HG03103 (cell line): Measurements from ENCODE around the gene P2RY8.
A peak's percentile ranks its signal among the peaks of the same experiment; 100 is the strongest.
"Not testable (repeated sequence)": the region's sequence is repeated elsewhere in the genome, so short reads cannot be mapped to it uniquely, and the experiment has no call there.

Source experiments
- ATAC-seq: cut with Tn5 transposase; IDR thresholded peaks from one replicate; pipeline ENCODE4 v1.9.1; 2021; ENCODE audit warnings: low read depth; ENCODE audit not compliant: unreplicated experiment

Gene P2RY8, protein sequence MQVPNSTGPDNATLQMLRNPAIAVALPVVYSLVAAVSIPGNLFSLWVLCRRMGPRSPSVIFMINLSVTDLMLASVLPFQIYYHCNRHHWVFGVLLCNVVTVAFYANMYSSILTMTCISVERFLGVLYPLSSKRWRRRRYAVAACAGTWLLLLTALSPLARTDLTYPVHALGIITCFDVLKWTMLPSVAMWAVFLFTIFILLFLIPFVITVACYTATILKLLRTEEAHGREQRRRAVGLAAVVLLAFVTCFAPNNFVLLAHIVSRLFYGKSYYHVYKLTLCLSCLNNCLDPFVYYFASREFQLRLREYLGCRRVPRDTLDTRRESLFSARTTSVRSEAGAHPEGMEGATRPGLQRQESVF

DNA sequence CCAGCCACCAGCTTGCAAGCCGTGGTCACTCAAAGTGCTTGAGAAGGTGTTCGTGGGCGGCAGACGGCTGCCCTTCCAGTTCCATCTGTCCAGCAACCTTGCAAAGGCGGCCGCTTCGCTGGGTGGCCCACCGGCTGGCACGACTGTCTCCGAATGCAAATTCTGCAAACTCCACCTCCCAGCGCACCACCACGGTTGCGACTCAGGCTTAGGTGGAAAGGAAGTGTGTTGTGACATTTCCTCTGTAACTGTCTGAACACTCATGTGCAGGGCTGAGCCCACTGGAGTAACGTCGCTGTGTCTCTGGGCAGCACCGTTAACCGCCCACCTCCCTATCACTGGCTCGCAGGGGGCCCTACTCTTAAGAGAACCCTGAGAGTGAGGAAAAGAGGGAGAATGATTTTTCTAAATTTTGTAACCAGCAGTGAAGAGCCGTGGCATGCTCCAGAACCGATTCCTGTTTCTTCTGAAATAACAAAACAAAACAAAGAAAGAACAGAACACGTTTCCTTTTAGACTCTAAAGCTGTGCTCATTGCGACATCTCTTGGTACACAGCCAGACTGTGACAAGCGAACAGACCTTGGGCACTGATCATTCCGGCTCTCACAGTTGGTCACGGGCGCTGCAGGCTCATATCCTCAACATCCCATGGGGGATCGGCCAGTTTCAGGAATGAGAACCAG is at the start of gene P2RY8:
TSS of gene P2RY8 (minus strand) at position 155 of the 685 bp plus-strand sequence. CDS start 70,627 bp downstream, outside the sequence.
- ATAC-seq = peak; percentile 48

DNA sequence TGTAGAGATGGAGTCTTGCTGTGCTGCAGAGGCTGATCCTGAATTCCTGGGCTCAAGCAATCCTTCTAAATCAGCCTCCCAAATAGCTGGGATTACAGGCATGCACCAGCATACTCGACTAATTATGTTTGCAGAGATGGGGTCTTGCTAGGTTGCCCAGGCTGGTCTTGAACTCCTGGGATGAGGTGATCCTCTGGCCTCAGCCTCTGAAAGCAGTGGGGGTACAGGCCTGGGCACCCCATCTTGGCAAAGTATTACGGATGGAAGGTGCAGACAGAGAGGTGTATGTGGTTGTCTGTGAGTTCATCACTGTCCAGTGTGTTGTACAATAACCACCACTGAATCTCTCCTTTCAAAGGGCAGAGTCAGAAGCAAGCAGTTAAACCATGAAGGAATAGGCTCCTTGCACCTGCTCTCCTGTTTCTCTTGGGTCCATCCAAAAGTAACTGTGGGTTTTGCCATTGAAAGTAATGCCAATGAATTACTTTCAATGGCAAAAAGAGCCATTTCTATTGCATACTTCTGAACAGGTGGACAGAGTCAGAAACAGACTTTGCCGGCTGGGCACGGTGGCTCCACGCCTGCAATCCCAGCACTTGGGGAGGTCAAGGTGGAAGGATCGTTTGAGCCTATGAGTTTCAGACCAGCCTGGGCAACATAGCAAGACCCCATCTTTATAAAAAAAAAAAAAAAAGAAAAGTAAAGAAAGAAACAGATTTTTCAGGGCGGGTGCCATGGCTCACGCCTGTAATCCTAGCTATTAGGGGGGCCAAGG is 47.4 kb upstream of the P2RY8 start:
- ATAC-seq = no peak

DNA sequence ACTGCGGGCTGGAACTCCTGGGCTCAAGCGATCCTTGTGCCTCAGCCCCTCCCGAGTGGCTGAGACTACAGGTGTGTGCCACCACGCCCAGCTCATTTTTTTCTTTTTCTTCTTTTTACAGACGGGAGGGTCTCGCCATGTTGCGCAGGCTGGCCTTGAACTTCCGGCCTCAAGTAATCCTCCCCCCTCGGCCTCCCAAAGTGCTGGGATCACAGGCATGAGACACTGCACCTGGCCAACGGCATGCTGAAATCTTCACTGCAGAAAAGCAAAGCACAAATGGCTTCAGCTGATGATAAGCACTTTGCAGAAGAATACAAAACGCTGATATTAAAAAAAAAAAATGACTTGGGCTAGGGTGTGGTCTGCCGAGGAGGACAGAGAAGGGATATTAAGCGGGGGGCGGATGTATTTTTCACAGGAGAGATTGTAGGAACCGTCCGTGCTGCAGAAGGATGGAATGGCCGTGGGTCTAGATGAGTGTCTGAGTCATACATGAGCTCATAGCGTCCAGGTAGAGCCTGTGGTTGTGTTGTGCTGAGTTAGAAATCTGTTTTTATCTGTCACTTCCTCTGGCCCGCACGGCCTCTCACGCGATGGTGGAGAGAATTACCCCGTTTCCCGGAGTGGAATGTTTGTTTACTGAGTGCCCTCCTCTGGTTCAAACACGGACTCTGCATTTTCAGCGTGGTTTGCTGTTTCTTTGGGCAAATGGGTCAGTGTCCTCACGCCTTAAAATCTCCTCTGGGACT is 45.9 kb upstream of the P2RY8 start:
- ATAC-seq = peak; percentile 66

DNA sequence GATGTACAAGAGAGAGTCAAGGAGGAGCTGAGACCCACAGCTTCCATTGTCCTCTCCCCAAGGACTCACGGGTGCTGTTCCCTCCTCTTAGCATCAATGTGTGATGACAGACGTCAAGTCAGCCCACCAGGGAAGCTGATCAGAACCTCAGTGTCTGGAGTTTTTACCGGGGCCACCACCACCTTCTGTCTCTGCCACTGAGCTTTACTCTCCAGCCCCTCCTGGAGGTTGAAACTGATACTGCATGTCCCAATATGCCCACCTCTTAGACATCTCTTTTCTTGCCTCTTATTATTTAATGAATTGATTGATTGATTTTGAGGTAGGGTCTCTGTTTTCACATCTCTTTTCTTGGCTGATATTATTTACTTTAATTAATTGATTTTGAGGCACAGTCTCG is 44.1 kb upstream of the P2RY8 start:
- no peak for ATAC-seq

DNA sequence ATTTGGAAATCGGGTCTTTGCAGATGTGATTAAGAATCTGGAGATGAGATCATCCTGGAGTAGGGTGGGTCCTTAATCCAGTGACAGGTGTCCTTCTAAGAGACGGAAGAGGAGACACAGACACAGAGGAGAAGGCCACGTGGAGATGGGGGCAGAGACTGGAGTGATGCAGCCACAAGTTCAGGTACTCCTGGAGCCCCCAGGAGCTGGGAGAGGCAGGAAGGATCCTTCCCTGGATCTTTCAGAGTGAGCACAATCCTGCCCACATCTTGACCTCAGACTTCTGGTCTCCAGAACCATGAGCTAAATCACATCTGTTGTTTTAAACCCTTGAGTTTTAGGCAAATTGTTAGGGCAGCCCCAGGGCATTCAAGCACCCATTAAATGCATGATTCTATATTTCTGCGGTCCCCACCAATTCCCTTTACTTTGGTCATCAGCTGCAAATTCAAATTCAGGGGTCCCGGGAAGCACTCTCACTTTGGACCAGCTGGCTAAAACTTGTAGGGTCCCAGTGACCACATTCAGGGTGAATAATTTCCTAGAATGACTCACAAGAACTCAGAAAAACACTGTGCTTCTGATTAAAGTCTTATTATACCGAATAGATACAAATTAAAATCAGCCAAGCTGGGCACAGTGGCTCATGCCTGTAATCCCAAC is 41.7 kb upstream of the P2RY8 start:
- ATAC-seq = no peak

DNA sequence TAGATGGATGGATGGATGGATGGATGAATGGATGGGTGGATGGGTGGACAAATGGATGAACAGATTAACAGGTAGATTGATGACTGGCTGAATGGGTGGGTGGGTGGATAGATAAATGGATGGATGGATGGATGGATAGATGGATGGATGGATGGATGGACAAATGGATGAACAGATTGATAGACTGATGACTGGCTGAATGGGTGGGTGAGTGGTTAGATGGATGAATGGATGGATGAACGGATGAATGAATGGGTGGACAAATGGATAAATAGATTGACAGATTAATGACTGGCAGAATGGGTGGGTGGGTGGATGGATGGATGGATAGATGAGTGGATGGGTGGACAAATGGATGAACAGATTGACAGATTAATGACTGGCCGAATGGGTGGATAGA is 40.9 kb upstream of the P2RY8 start:
- ATAC-seq = no peak

DNA sequence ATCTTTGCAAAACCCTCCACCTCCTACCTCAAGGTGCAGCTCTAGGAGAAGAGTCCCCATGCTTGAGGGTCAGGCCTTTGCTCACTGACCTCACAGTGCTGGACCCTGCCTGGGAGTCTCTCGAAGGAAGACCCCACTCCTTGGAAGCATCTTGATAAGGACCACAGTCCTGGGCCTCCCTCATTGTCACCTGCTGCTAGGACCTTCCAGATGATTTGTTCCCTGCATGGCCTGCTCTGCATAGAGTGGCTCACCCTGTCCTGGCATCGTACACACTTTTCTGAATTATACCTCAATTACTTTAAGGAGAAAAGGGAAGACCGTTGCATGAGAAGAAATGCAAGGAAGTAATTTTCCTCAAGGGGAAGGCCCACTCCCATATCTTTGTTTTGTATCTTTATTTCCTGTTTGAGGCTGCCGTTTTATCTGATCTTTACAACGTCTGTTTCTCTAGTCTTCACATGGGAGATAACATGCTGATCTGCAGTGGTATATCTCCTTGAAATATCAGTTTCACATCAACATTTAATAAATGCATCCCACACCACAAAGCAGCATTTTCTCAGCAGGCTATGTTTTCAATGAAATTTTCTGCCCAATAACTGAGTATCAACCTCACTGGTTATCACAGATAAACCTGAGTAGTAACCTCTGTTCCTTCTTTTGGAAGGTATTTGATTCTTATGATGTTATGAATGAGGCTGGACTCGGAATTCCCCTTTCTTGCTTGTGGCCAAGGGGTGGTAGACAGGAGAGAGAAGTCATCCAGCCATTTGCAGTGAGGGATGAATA is 39.4 kb upstream of the P2RY8 start:
- no peak for ATAC-seq

DNA sequence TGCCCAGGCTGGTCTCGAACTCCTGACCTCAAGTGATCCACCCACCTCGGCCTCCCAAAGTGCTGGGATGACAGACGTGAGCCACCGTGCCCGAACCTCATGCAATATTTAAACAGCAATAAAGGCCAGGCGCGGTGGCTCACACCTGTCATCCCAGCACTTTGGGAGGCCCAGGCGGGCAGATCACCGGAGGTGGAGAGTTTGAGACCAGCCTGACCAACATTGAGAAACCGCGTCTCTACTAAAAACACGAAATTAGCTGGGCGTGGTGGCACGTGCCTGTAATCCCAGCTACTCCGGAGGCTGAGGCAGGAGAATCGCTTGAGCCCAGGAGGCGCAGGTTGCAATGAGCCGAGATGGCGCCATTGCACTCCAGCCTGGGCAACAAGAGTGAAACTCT is 37.2 kb upstream of the P2RY8 start:
- ATAC-seq = not testable (repeated sequence)

DNA sequence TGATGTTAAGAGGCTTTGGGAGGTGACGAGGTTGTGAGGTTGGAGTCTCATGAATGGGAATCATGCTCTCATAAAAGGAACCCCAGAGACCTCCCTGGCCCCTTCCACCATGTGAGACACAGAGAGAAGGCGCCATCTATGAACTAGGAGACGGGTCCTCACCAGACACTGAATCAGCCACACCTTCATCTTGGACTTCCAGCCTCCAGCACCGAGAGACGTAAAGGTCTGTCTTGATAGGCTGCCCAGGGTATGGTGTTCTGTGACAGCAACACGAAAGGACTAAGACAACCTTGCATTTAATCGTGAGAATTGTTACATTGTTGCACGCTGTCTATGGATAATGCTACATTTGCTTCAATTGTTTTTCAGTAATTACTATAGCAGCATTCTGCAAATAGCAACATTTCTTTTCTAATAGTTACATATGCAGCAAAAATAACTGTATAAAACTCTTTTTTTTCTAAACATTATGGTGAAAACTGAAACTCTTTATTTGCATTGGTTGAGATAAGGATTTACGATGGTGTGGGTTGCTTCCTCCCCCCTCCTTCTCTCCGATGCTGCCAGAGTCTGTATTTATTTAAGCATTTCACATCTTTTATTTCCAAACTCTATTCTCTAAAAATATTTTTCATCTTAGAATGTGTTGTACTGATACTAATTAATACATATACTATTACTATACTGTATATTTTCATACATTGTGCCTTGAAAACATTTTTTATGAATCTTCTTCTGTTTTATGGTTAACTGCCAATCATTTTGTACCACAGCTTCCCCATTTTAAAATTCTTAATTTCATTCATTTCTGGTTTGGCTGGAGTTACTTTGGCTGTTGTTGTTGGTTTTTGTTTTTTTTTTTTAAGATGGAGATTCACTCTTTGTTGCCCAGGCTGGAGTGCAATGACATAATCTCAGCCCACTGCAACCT is 28.0 kb upstream of the P2RY8 start:
- ATAC-seq = peak; percentile 65

DNA sequence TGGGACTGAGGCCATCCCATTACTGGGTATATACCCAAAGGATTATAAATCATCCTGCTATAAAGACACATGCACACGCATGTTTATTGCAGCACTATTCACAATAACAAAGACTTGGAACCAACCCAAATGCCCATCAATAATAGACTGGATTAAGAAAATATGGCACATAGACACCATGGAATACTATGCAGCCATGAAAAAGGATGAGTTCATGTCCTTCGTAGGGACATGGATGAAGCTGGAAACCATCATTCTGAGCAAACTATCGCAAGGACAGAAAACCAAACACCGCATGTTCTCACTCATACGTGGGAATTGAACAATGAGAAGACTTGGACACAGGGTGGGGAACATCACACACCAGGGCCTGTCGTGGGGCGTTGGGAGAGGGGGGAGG is 27.1 kb upstream of the P2RY8 start:
- not testable (repeated sequence) for ATAC-seq

DNA sequence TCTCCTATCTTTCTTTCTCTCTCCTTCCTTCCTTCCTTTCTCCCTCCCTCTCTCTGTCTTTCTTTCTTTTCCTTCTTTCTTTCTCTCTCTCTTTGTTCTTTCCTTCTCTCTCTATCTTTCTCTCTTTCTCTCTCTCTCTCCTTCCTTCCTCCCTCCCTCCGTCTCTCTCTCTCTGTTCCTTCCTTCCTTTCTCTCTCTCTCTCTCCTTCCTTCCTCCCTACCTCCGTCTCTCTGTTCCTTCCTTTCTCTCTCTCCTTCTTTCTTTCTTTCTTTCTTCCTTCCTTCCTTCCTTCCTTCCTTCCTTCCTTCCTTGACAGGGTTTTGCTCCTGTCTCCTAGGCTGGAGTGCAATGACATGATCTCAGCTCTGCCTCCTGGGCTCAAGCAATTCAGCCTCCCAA is 24.2 kb upstream of the P2RY8 start:
- no peak for ATAC-seq

DNA sequence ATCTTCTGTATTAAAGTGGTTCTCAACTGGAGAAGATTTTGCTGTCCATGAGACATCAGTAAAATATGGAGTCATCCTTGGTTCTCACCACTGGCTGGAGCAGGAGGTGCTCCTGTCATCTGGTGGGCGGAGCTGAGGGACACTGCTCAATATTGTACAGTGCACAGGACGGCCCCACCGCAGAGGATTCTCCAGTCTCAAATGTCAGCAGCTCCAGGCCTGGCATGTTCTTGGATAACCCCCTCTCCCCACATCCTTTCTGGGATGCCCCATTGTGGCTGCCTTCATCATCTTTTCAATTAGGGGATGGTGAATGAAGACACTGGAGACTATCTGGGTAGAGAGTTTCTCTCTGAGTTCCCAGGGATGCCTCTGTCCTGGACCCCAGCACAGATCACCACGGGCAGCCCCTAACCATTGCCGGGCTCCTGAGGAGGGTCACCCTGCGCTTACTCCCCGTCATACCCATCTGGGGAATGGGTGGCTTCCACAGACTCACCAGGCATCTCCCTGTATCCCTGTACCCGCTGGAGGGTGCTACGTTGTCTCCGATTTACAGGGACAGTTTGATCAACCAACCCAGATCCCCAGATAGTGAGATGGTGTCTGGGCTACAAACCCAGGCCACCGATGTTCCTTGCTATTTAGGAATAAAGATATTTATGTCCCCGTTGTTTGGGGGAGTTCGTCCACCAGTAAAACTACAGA is 21.9 kb upstream of the P2RY8 start:
- ATAC-seq = no peak

DNA sequence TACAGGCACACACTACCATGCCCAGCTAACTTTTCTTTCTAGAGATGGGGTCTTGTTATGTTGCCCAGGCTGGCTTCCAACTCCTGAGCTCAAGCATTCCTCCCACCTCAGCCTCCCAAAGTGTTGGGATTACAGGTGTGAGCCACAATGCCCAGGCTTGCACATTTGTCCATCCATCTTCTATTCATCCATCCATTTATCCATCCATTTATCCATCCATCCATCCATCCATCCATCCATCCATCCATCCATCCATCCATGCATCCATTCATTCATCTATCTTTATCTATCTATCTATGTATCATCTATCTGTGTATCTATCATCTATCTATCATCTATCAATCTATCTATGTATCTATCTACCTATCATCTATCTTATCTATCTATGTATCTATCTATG is 20.5 kb upstream of the P2RY8 start:
- ATAC-seq = not testable (repeated sequence)

DNA sequence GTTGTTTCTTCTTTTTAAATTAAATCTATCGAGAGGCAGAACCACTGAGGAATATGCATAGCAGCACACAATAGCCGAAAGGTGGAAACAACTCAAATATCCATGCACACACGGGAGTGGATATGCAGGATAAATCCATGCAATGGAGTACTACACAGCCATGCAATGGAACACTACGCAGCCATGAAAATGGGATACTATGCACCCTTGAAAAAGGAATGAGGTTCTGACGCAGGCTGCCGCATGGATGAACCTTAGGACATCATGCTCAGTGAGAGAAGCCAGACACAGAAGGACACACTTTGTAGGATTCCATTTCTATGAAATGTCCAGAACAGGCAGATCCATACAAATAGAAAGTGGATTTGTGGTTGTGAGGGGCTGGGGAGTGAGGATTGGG is 18.4 kb upstream of the P2RY8 start:
- no peak for ATAC-seq

DNA sequence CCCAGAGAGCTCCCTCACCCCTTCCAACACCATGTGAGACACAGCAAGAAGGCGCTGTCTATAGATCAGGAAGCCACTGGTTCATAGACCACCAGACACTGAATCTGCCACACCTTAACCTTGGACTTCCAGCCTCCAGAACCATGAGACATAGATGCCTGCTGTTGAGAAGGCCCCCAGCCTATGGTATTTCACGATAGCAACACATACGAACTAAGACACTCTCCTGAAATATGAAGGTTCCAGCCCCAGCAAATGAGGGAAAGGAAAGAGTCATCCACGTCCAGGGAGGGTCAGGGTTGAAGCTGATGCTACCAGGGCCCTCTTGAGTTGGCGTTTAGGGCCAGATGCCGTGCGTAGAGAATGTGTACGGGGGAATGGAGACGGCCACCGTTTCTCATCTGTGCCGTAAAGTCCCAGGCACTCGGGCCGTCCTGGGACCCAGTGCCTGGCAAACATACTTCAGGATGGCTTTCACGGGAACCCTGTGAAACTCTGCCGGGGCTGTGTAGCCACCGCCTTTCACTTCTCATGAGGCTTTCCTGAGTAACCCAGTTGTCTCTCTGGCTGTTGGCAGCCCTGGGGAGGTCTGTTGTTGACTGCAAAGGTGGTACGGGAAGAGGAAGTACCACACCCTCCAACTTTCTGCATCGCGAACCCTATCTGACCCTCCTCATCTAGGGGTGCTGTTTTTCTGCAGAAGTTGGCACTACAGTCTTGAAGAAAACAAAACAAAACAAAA is 17.7 kb upstream of the P2RY8 start:
- ATAC-seq = no peak

DNA sequence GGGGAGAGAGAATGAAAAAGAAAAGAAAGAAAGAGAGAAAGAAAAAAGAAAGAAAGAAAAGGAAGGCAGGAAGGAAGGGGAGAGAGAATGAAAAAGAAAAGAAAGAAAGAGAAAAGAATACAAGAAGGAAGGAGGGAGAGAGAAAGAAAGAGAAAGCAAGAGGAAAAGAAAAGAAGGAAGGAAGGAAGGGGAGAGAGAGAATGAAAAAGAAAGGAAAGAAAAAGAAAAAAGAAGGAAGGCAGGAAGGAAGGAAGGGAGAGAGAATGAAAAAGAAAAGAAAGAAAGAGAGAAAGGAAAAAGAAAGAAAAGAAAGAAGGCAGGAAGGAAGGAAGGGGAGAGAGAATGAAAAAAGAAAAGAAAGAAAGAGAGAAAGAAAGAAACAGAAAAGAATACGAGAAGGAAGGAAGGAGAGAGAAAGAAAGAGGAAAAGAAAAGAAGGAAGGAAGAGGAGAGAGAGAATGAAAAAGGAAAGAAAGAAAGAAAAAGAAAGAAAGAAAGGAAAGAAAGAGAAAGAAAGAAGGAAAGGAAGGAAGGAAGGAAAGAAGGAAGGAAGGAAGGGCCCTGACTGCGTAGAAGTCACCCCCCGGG is 15.1 kb upstream of the P2RY8 start:
- ATAC-seq = no peak
